AG04449 (cell line): ENCODE results near the gene TM7SF2.

Experiments
- CTCF ChIA-PET: fragments of 350-600 bp; formaldehyde crosslinking; extraction: SDS; loops from one replicate; lab custom pipeline; 2021; ENCODE audit warnings: antibody characterized with exemption; lab: Yijun Ruan, JAX
- POLR2A ChIA-PET: fragments of 400-600, 350-600 bp; formaldehyde crosslinking; extraction: SDS; loops from one replicate; lab custom pipeline; 2020; ENCODE audit warnings: antibody characterized with exemption, inconsistent platforms; lab: Yijun Ruan, JAX
- DNase-seq: peaks from one replicate; pipeline ENCODE4 v3.0.0-alpha.2; 2010; ENCODE audit warnings: low read depth, low spot score
- H3K4me3 ChIP-seq: 2 replicates; pipeline ENCODE4 v1.5.1; 2011; ENCODE audit warnings: low read depth, mild to moderate bottlenecking, control low read depth, low read length
- CTCF ChIP-seq: IDR thresholded peaks from one replicate; pipeline ENCODE4 v1.5.1; 2011; ENCODE audit warnings: mild to moderate bottlenecking, moderate library complexity, low read length, control low read depth, inconsistent platforms; ENCODE audit not compliant: insufficient read depth; ENCODE audit errors: missing control alignments

Gene TM7SF2

GRCh38 chr11:65110354-65110861 is 1.3 kb upstream of the TM7SF2 start:
- peak; percentile 90 for TF ChIP-seq CTCF
- DNase-seq, result no peak
- CTCF ChIA-PET, result interaction anchor here (0.7 to 7.0 kb wide), 31 partner anchors 7 to 265 kb away, joined by 3 to 169 read pairs (median 4); partner anchors contain the start of genes ARL2, CAPN1, CDCA5 and FAU

GRCh38 chr11:65111159-65111743 is 421 bp upstream of the TM7SF2 start:
- DNase-seq, result no peak
- no peak for TF ChIP-seq CTCF
- no peak overlapping the region for H3K4me3 ChIP-seq
- CTCF ChIA-PET, result interaction anchor here (0.9 to 7.0 kb wide), 27 partner anchors 8 to 268 kb away, joined by 3 to 169 read pairs (median 5); partner anchors contain the start of genes ARL2, BATF2, CAPN1 and CDC42BPG
- POLR2A ChIA-PET, result interaction anchor here (0.6 to 1.3 kb wide), 5 partner anchors 10 to 18 kb away, joined by 3 to 5 read pairs (median 5); partner anchors contain the start of gene FAU

More at GRCh38 chr11:65110354-65110861, 1.3 kb upstream of the TM7SF2 start:
- POLR2A ChIA-PET, result interaction anchor here (0.5 to 1.3 kb wide), 4 partner anchors 8 to 752 kb away, joined by 3 to 8 read pairs (median 4); partner anchors contain the start of gene VPS51
- H3K4me3 ChIP-seq, result no peak overlapping the region

- peak; percentile 88 for TF ChIP-seq CTCF
- ChIA-PET CTCF (interaction anchor here (0.7 to 7.0 kb wide), 21 partner anchors 7 to 309 kb away, joined by 3 to 169 read pairs (median 5); partner anchors contain the start of genes ARL2, BATF2, CAPN1 and CDC42BPG), POLR2A (interaction anchor here (0.6 to 1.1 kb wide), 3 partner anchors 9 to 310 kb away, joined by 3 to 4 read pairs (median 4); partner anchors contain the start of genes FAU, MRPL49, NEAT1 and SYVN1)
- DNase-seq, result no peak
- H3K4me3 ChIP-seq, result peak overlapping the region; percentile 54
These were observed 1.1 kb downstream of the TM7SF2 start for GRCh38 chr11:65112546-65113360.

- CTCF ChIA-PET, result interaction anchor here (0.7 to 7.0 kb wide), 19 partner anchors 7 to 310 kb away, joined by 3 to 169 read pairs (median 5); partner anchors contain the start of genes ARL2, BATF2, CDC42BPG and FAU
- H3K4me3 ChIP-seq, result peak overlapping the region; percentile 54; the same call in 1 of the 2 replicates
- no peak for DNase-seq
- no peak for TF ChIP-seq CTCF
- POLR2A ChIA-PET, result interaction anchor here (0.6 kb wide), 1 partner anchor 309 kb away, joined by 3 read pairs; the partner anchor contains the start of gene NEAT1
These were observed 1.7 kb downstream of the TM7SF2 start for GRCh38 chr11:65113361-65113756.

- POLR2A ChIA-PET, result interaction anchor here (0.6 kb wide), 1 partner anchor 285 kb away, joined by 3 read pairs; no protein-coding TSS in a partner anchor
- CTCF ChIA-PET, result interaction anchor here (1.1 to 7.0 kb wide), 12 partner anchors 6 to 310 kb away, joined by 3 to 169 read pairs (median 4); partner anchors contain the start of genes ARL2, FAU, MRPL49 and VPS51
- no peak overlapping the region for H3K4me3 ChIP-seq
- DNase-seq, result no peak
- no peak for TF ChIP-seq CTCF
These were observed 2.2 kb downstream of the TM7SF2 start for GRCh38 chr11:65113839-65114238.
